NCI-H2171 treated with DMSO at 0.1 percent for 48 hours (cell line): ENCODE measurements around the gene ACACB.

Experiments
- DNase-seq: peaks from one replicate; lab custom pipeline; 2025; lab: John Stamatoyannopoulos, UW

The ACACB gene

DNA sequence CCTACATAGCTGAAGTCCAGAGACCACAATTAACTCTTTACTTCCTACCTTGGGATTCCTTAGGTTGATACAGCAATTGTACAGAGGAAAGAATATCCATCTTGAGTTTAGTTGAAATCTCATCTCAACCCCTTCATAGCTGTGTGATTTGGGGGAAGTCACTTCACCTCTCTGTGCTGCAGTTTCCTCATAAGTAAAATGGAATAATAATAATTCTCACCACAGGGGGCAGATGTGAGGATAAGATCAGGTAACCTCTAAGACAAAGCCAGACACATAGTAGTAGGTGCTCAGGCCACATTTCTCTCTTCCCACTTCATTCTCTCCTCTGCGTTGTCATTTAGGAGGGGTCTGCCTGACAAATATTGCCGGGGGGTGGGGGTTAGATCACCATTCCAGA, 186.0 kb downstream of the ACACB start:
- DNase-seq: peak; percentile 5

- no peak for DNase-seq
These were observed 186.4 kb downstream of the ACACB start for GRCh38 chr12:109302770-109303169.

DNA sequence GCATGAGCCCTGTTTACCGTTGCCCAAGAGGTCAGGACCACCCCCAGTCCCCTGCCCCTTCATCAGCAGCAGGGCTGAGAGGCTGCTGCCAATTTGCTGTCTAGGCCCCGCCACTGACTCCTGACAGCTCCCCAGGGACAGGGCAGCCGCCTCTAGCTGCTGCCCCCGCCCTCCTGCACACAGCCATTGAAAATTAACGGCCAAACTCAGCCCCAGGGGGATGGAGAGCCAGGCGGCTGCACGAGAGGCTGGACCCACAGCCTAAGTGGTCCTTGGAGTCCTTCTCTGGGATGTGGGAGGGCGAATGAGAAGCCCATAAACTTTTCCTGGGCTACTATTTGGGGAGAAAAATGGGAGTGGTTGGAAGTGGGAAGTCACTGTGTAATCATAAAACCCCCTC, 188.1 kb downstream of the ACACB start:
- peak; percentile 60 for DNase-seq

DNA sequence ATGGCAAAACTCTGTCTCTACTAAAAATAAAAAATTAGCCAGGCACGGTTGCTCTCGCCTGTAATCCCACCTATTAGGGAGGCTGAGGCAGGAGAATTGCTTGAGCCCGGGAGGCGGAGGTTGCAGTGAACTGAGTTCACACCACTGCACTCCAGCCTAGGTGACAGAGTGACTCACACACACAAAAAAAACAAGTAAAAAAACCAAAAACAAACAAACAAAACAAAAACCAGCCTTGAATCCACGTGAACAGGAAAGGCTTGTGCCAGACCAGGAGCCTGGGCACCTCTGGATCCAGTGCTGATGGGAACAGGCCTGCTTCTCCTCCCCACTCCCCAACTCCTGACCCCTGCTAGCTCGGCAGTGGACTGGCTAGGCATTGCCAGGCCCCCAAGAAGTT, 189.2 kb downstream of the ACACB start:
- no peak for DNase-seq

DNA sequence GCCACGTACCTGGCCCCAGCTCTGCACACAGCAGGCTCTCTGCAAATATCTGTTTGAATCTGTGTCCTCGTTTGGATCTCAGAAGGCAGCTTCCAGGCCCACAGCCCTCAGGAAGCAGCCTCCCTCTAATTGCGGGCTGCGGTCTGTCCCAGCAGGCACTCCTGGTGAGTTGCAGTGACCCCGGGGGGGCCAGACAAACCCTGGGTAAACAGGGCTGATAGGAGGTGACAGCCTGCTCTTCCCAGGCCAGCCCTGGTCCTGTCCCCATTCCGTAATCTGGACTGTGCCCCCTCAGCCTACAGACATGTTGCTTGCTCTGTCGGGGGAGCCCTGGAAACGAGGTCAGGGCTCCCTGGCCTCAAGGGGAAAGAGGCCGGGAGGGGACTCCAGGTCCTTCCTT, 190.7 kb downstream of the ACACB start:
- DNase-seq: no peak

DNA sequence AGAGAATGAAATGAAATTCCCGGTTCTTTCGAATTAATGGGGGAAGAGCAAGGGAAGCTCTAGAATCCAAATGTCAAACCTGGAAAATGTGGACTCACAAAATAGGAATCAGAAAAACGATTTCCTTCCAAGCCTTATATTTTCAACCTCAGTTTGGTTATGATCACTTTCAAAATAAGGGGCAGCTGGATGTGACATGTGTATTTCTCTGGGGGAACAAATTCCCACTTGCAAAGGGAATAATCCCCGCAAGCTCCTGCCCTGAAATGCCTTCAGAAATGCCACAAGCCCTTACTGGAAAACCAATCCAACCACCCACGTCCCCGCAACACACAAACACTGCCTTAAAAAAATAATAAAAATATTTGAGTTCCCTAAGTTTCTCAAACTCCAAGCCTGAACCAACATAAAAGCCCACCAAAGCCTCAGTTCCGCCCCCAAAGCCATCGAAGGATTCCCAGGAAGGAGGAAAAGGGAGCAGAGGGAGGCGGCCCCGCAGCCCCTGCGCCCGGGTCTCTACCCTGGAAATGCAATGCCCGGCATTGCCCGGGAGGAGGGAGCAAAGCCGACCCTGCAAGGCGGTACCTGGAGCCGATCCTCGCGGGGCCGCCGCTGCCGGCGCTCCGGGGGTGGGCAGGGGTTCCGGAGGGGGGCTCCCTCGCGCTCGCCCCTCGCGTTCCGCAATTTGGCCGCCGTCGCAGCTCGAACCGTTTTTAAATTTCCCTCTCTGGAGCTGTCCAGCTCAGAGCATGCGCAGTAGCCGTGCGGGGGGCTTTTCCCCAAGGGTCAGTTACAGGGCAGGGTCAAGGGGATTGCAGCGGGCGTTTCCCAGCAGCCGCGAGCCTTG, 192.4 kb downstream of the ACACB start, which contains the start of gene FOXN4:
Gene FOXN4, minus strand, starts transcription at position 751 of the 847 bp plus-strand sequence. CDS start 963 bp downstream, outside the sequence.
- no peak for DNase-seq

GRCh38 chr12:109309381-109310246, 193.2 kb downstream of the ACACB start:
- DNase-seq: peak; percentile 16

DNA sequence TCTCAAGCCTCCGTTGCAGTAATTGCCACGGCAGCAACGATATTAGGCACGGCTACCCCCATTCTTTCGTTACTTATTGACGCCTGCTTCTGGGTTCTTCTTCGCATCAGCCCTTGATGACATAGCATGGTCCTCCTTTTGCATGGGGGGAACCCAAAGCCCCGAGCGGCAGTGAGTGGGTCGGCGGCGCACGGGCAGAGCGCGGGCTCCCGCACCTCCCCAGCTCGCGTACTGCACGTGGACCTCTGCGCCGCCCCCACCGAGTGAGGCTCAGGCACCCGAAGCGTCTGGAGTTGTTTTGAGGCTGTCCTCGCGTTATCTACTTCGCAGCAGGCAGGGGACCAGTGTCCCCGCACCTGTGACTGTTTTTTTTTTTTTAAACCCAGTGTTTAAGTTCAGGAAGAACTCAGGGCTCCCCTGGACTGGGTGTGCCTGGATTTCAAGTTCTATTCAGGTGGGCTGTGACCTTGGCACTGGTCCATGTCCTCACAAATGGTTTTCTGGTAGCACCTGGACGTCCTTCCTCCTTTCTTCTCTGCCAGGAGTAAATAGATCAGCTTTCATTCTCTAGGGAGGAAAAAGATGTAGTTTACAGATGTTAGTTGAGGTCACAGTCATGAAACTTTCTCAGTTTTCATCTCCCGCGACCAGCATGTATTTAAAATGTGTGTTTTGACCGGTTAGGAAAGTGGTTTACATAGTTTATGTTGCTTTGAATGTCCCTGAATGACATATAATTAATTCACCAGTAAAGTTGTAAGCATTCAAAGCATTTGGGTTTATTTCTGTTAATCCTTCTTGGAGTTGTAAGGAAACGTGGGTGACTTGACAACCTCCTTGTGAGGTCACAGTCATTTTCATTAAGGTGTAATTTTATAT, 194.1 kb downstream of the ACACB start:
- peak; percentile 95 for DNase-seq
